GM21825 (cell line): Measurements from ENCODE around the gene WDR13.

Experiments used
- ATAC-seq: cut with Tn5 transposase; IDR thresholded peaks from one replicate; pipeline ENCODE4 v1.9.1; 2021; ENCODE audit warnings: mild to moderate bottlenecking, moderate library complexity; ENCODE audit not compliant: unreplicated experiment

WDR13 gene

DNA sequence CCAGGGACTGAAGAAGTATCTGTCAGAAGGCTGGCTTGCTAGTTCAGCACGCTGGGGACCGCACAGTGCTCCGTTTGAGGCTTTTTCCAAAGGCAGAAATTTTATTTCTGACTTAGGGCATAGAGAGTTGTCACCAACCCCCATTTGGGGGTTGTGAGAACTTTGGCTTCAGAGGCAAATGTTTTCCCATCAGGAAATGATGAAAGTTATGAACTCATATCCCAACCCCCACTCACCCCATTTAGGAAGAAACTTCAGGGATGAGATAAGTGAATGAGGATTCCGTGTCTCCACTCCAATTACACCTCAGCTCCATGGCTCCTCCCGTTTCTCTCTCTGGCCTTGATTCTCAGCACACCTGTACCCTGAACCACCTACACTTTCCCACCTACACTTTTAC is 4.3 kb upstream of the WDR13 start:
- no peak for ATAC-seq

DNA sequence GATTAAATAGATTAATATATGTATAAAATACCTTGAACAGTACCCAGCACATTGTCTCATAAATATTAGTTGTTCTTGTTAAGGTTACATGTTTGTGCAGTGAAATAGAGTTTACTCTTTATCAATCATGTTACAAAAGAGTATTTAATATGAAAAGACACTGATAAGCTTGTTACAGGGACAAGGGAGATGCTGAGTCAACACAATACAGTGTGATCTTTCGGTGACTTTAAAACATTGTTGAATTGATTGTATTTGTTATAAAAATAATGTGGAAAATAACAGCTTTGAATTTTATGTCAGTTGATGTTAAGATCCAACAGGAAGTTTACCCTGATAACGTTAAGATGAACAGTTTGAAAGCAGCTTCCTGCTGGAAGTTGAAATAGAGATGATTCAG is 1.4 kb upstream of the WDR13 start:
- ATAC-seq, result no peak

DNA sequence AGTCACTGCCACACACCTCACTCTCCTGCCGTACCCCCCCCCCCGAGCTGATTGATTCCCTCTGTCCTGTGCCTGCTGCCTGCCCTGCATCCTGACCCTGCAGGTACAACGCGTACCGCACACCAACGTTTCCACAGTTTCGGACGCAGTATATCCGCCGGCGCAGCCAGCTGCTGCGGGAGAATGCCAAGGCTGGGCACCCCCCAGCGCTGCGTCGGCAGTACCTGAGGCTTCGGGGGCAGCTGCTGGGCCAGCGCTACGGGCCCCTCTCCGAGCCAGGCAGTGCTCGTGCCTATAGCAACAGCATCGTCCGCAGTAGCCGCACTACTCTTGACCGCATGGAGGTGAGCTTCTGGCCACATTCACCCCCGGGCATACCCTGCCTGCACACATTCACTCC is 1.3 kb downstream of the WDR13 start:
- no peak for ATAC-seq

DNA sequence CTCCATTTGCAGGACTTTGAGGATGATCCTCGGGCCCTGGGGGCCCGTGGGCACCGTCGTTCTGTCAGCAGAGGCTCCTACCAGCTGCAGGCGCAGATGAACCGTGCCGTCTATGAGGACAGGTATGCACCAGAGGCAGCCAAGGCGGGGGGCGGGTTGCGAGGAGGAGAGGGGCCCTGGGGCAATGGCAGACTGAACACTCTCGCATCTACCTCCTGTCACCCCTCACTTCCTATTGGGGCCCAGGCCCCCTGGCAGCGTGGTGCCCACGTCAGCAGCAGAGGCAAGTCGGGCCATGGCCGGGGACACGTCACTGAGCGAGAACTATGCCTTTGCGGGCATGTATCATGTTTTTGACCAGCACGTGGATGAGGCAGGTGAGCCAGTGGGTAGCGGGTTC is 2.0 kb downstream of the WDR13 start:
- no peak for ATAC-seq

- no peak for ATAC-seq
These were observed 2.9 kb downstream of the WDR13 start for GRCh38 chrX:48600226-48600625.

GRCh38 chrX:48601741-48602394 is 4.6 kb downstream of the WDR13 start:
- ATAC-seq, result no peak

GRCh38 chrX:48604701-48605100 is 7.4 kb downstream of the WDR13 start:
- ATAC-seq, result no peak

DNA sequence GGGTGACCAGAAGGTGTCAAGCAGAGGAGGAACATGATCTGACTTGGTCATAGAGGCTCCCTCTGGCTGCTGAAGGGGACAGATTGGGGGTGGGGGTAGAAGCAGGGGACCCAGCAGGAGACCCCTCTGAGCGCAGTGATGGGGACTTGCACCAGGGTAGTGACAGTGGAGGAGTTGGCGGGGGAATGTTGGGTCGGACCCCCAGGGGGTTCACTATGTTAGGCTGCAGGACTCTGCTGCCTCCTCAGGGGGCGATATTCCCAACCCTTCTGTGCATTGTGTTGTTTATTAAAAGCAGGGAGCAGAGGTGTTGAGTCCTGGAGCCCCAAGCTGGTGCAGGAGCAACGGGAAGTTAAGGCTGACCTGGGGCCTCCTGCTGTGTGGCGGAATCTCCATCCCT is 8.8 kb downstream of the WDR13 start:
- no peak for ATAC-seq

DNA sequence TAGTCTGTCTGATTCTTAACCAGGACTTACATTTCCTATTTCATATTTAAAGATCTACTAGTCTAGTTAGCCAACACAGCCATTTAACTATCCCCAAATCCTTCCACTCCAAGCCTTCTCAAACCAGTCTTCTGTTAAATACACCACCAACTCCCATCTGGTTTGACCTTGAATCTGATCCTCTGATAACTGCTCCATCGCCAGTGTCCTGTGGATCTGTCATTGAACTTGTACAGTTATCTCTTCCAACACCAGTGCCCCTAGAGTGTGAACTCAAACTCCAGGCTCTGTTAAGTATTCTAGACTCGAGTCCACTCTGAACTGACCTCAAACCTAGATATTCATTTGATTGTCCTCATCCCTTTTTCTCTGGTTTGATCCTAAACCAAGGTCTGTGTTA is 14.4 kb downstream of the WDR13 start:
- no peak for ATAC-seq

- no peak for ATAC-seq
These were observed 16.3 kb downstream of the WDR13 start for GRCh38 chrX:48613502-48614160.

GRCh38 chrX:48616576-48616975 is 19.3 kb downstream of the WDR13 start:
- no peak for ATAC-seq

GRCh38 chrX:48617542-48618340 is 20.4 kb downstream of the WDR13 start:
- no peak for ATAC-seq

DNA sequence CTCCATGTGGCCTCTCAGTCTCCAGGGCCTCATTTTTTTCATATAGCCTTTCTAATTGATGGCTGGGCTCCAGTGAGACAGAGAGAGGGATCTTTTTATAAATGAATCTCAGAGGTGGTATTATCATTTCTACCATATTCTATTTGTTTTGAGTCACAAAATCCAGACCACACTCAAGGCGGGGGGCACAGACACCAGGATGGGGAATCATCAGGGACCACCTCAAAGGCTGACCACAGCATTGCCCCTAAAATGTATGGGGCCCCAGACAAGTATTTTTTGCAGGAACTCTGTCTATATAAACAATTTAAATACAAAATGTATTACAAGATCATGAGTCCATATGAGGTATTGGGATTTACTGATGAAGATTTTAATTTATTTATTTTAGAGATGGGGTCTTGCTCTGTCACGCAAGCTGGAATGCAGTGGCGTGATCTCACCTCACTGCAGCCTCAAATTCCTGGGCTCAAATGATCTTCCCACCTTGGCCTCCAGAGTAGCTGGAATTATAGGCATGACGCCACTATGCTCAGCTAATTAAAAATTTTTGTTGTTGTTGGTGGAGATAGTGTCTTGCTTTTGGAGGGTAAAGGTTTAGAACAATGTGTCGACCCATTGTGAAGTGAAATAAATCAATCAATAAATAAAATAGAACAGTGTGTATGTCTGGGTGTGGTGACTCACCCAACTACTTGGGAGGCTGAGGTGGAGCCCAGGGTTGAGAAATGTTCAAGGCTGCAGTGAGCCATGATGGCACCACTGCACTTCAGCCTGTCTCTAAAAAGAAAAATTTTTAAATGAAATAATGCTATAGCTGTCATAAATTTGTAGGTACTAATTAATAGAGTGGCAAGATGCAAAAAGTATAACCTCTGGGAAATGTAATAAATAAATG is 29.4 kb downstream of the WDR13 start:
- ATAC-seq, result no peak

DNA sequence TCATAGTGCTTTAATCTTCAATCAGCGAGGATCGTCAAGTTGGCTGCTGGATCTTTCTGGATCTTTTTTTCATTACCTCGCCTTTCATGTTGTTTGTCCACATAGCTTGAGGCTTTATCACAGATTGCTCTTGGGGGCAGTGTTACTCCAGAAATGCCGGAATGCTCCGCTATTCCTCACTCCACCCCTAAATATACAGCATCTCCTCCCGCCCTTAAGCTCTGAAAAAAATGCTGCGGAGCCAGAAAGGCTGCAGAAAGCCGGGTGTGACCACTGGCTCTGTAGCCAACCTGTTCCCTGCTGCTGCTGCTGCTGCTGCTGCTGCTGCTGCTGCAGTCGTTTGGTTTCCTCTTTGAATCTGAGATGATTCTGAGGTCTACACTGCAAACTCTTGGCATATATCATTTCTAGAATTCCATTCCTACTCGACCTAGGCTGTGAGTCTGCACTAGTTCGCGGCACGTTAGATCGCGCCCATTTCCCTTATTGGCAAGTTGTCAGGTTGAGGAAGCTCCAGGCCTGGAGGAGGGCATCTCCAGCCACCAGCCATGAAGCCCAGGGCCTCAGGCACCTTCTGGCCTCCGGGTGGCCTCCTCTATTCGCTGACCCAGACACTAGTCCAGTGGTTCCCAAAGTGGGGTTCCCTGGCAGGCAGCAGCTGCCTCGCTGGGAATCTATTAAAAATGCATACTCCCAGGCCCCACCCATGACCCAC is 34.2 kb downstream of the WDR13 start:
- ATAC-seq, result peak; percentile 77

DNA sequence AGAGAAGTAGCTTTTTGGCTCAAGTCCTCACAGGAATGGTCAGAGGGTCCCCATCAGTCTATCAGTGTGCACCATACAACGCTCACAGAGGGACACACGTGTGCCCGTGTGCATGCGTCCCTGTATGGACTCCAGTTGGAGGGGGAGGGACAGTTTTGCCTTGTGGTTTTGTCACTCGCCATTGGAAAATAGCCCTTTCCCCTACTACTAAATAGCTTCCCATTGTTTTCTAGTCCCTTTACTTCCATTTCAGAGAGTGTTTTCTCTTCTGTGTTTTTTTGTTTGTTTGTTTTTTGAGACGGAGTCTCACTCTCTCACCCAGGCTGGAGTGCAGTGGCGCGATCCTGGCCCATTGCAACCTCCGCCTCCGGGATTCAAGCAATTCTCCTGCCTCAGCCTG is 34.9 kb downstream of the WDR13 start:
- no peak for ATAC-seq

GRCh38 chrX:48636301-48636700 is 39.0 kb downstream of the WDR13 start:
- no peak for ATAC-seq

DNA sequence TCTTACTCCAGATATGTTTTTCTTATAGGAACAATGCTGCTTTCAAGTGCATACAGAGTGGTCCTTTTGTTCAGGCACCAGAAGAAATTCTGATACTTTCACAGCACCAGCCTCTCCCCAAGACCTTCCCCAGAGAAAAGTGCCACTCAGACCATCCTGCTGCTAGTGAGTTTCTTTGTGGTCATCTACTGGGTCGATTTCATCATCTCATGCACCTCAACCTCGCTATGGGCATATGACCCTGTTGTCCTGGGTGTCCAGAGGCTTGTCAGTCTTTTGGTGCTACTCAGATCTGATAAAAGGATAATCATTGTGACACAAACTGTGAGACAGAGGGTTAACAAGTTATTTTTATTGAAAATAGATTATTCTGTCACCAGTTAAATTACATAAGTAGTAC is 39.5 kb downstream of the WDR13 start:
- ATAC-seq, result no peak

DNA sequence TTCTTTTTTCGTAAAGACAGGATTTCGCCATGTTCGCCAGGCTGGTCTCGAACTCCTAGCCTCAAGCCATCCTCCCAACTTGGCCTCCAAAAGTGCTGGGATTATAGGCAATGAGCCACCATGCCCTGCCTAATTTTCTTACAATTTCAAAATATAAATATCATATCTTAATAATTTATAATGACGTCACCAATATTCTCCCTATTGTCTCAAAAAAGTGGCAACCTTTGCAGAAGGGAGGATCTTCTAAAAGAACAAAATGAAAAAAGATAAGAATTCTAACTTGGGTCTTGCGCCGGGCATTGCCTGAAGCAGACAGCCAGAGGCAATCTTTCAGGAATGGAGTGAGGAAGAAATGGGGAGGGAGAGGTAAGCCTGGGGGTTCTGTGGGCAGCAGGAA is 48.4 kb downstream of the WDR13 start:
- ATAC-seq, result no peak

DNA sequence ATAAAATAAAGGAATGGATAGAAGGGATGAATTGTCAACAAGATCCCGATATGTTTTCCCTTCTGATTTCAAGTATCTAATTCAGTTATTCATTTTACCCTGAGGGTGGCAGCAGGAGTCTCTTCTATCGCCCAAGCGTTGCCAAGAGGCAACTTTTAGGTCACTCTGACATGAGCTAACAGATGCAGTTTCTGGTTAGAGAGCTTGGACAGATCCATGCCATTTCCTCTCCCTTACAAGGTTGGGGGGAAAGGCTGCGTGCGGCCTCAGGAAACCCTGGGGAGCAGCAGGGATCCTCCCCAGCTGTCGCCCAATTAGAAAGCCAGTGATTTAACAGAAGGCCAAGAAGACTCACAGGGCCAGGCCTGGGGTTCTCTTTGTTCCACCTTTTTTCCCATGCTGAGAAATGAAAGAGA is 51.1 kb downstream of the WDR13 start:
- ATAC-seq, result no peak

GRCh38 chrX:48649102-48649501 is 51.8 kb downstream of the WDR13 start:
- ATAC-seq, result no peak
